NCI-H187 (cell line): ENCODE results near the gene OR52A5.

Experiments used
- DNase-seq, 2 experiments: peaks; one replicate each; lab custom pipeline; 2025; lab: John Stamatoyannopoulos, UW

Gene OR52A5

DNA sequence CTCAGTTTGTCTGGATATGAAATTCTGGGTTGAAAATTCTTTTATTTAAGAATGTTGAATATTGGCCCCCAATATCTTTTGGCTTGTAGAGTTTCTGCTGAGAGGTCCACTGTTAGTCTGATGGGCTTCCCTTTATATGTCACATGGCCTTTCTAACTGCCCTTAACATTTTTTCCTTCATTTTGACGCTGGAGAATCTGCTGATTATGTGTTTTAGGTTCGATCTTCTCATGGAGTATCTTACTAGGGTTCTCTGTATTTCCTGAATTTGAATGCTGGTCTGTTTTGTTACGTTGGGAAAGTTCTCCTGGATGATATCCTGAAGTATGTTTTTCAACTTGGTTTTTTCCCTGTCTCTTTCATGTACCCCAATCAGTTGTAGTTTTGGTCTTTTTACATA, 22.8 kb downstream of the OR52A5 start:
- no peak for DNase-seq

GRCh38 chr11:5107285-5107684, 30.9 kb downstream of the OR52A5 start:
- DNase-seq = no peak

DNA sequence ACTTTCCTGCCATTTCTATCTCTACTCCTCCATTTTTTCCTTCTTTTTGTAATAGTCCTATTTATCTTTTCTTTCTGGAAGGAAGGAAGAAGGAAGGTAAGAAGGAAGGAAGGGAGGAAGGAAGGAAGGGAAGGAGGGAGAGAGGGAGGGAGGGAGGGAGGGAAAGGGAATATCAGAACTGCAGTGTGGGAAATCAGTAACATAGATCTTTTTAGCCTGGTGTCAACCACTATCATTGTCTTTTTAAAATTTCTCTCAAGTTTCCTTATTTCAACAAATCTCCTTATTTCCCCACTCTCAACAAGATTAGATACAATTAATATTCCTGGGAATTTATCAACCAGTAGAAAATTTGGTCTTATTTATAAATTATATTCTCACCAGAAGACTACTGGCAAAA, 35.1 kb downstream of the OR52A5 start:
- DNase-seq = no peak

- DNase-seq = no peak
Measured at GRCh38 chr11:5102246-5102645, 35.9 kb downstream of the OR52A5 start.

GRCh38 chr11:5096011-5096410, 42.1 kb downstream of the OR52A5 start:
- no peak for DNase-seq

DNA sequence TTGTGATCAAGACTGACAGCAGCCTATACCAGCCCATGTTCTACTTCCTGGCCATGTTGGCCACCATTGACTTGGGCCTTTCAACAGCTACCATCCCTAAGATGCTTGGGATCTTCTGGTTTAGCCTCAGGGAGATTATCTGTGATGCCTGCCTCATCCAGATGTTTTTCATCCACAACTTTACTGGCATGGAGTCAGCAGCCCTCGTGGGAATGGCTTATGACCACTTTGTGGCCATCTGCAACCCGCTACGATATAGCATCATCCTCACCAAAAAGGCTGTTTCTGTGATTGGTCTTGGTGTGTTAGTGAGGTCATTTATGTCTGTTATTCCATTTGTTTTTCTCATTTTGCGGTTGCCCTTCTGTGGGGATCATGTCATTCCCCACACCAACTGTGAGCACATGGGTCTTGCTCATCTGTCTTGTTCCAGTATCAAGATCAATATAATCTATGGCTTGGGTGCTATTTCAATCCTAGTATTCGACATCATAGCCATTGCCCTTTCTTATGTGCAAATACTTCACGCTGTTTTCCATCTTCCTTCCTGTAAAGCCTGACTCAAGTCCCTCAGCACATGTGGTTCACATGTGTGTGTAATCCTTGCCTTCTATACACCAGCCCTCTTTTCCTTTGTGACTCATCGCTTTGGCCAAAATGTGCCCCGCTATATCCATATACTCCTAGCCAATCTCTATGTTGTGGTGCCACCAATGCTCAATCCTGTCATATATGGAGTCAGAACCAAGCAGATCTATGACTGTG, 45.2 kb downstream of the OR52A5 start:
- no peak for DNase-seq

DNA sequence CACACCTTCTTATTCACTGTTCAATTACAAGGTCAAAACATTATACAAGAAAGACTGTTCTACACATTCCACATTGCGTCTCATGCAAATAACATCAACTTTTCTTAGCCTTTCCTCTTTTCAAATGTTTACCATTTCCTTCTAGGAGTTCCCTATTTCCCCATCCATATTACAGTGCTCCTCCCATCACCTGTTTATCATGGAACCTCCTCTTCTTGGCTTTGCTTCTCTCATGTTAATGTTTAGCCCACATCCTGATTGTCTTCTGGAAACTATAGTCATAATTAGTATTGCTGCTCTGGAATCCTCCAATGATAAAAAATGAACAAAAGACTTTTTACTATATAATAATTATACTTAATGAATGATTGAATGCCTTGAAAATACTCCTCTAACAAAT, 47.5 kb downstream of the OR52A5 start:
- no peak for DNase-seq

- DNase-seq = no peak
Measured at GRCh38 chr11:5088556-5088955, 49.6 kb downstream of the OR52A5 start.

DNA sequence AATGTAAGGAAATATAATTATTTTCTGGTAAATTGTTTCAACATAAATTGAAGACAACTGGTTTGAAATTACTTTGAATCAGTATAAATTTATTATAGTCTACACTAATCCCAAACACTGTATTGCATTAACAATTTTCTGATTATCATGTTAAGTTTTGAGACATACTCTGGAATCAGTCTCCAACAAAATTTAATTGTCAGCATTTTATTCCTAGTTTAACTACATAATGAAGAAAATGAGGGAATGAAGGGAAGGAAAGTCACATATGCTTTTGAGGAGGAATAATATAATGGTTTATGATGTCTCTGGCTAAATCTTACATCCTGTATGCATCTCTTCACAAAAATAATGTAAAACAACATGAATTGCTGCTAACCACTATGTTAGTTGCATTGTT, 54.6 kb downstream of the OR52A5 start:
- no peak for DNase-seq

DNA sequence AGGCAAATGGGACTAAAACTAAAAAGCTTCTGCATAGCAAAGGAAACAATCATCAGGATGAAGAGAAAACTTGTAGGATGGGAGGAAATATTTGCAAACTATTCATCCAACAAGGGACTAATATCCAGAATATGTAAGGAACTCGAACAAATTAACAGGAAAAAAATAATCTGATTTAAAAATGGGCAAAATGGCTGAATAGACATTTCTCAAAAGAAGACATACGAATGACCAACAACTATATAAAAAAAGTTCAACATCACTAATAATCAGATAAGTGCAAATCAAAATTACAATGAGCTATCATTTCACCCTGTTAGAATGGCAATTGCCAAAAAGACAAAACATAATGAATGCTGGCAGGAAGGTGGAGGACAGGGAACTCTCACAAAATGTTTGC, 56.8 kb downstream of the OR52A5 start:
- DNase-seq = no peak
